H1 (cell line): ENCODE results near the gene SLC13A3. TPM values are rescaled to one million over a fixed set of nuclear protein-coding genes. Genes with fewer than 3 reads are reported as not detected.

ENCODE experiments used
- CTCF ChIA-PET: fragments of 300-600 bp; sonication (Branson Sonifier 250); formaldehyde crosslinking; loops from one replicate; lab custom pipeline; 2021; ENCODE audit not compliant: partially characterized antibody; lab: Charles Lee
- POLR2A ChIA-PET: fragments of 300-600 bp; sonication (Branson Sonifier 250); formaldehyde crosslinking; loops from one replicate; lab custom pipeline; 2021; ENCODE audit warnings: inconsistent platforms; ENCODE audit not compliant: partially characterized antibody; lab: Charles Lee
- DNase-seq, 2 experiments: peaks; one replicate each; pipeline versions ENCODE4 v3.0.0 to v3.0.0-alpha.2; 2010 to 2022; ENCODE audit warnings: low spot score in 2 of 2, low read depth in 1 of 2, mixed read lengths in 1 of 2
- FAIRE-seq: peaks from 2 replicates; lab custom pipeline; 2011; peaks lifted over from hg19 to GRCh38; lab: Jason Lieb, UNC
- H2AFZ ChIP-seq: 2 replicates; pipeline ENCODE4 v1.8.1; 2012; ENCODE audit warnings: low read length, inconsistent platforms
- H2AK5ac ChIP-seq: 2 replicates; pipeline ENCODE4 v1.6.1; 2013; ENCODE audit warnings: low read depth, low read length
- H2BK120ac ChIP-seq: replicated peaks from 2 replicates; pipeline ENCODE3; 2013; ENCODE audit warnings: low read depth, low read length, inconsistent platforms
- H2BK12ac ChIP-seq: 2 replicates; pipeline ENCODE4 v1.6.1; 2013; ENCODE audit warnings: low read depth, low read length
- H2BK15ac ChIP-seq: 2 replicates; pipeline ENCODE4 v1.6.1; 2013; ENCODE audit warnings: low read length
- H2BK20ac ChIP-seq: 2 replicates; pipeline ENCODE4 v1.6.1; 2013; ENCODE audit warnings: low read length
- H2BK5ac ChIP-seq: 2 replicates; pipeline ENCODE4 v1.6.1; 2013; ENCODE audit warnings: low read depth, low read length
- H3K14ac ChIP-seq: 2 replicates; pipeline ENCODE4 v1.6.1; 2013; ENCODE audit warnings: inconsistent platforms; ENCODE audit not compliant: insufficient read length
- H3K18ac ChIP-seq: 2 replicates; pipeline ENCODE4 v1.6.1; 2013; ENCODE audit warnings: low read length; ENCODE audit errors: extremely low read depth
- H3K23ac ChIP-seq: 2 replicates; pipeline ENCODE4 v1.6.1; 2013; ENCODE audit warnings: inconsistent platforms; ENCODE audit not compliant: insufficient read length
- H3K23me2 ChIP-seq: 2 replicates; pipeline ENCODE4 v1.6.1; 2013; ENCODE audit warnings: low read depth, low read length
- H3K27ac ChIP-seq: 2 replicates; pipeline ENCODE4 v1.6.1; 2011; ENCODE audit warnings: low read depth, low read length, inconsistent platforms
- H3K27me3 ChIP-seq, 4 experiments: replicated peaks in 1 of 4; 1 replicate in 1 of 4; 2 replicates in 3 of 4; pipeline versions ENCODE4 v1.6.1 to v1.8.1; 2011 to 2013; ENCODE audit warnings: low read length in 3 of 4, mild to moderate bottlenecking in 3 of 4, inconsistent platforms in 2 of 4, mixed read lengths in 2 of 4, moderate library complexity in 1 of 4; ENCODE audit not compliant: control insufficient read depth in 3 of 4, insufficient read depth in 3 of 4; ENCODE audit errors: extremely low read depth in 1 of 4
- H3K36me3 ChIP-seq, 4 experiments: 2 replicates each; pipeline versions ENCODE4 v1.6.1 to v1.8.1; 2011 to 2013; ENCODE audit warnings: mild to moderate bottlenecking in 4 of 4, low read length in 3 of 4, moderate library complexity in 2 of 4, control low read depth in 1 of 4, inconsistent platforms in 1 of 4; ENCODE audit not compliant: insufficient read depth in 4 of 4, control insufficient read depth in 2 of 4
- H3K4ac ChIP-seq: replicated peaks from 2 replicates; pipeline ENCODE3; 2013; ENCODE audit warnings: low read length, low read depth, mixed read lengths, inconsistent platforms; ENCODE audit not compliant: insufficient read length
- H3K4me1 ChIP-seq, 4 experiments: replicated peaks in 1 of 4; 1 replicate in 1 of 4; 2 replicates in 3 of 4; pipeline versions ENCODE4 v1.6.1 to v1.8.1; 2011 to 2013; ENCODE audit warnings: low read length in 3 of 4, inconsistent platforms in 2 of 4, mixed read lengths in 1 of 4; ENCODE audit not compliant: insufficient read depth in 4 of 4, control insufficient read depth in 3 of 4
- H3K4me2 ChIP-seq, 2 experiments: 2 replicates each; pipeline versions ENCODE4 v1.6.1 to v1.8.1; 2011 to 2013; ENCODE audit warnings: low read depth in 2 of 2, low read length in 2 of 2, control low read depth in 1 of 2, inconsistent platforms in 1 of 2, mild to moderate bottlenecking in 1 of 2; ENCODE audit not compliant: insufficient read depth in 1 of 2
- H3K4me3 ChIP-seq, 4 experiments: fragments of 200-600, 300-600 bp in 1 of 4; sonication (generic), shearing (Covaris generic), sonication (Bioruptor Twin) in 1 of 4; 2 replicates each; pipeline versions ENCODE4 v1.5.1 to v1.8.1; 2011 to 2016; ENCODE audit warnings: low read length in 4 of 4, low read depth in 3 of 4, control low read depth in 2 of 4, inconsistent platforms in 2 of 4, mild to moderate bottlenecking in 2 of 4, mixed read lengths in 1 of 4, moderate library complexity in 1 of 4; ENCODE audit not compliant: insufficient read depth in 2 of 4; ENCODE audit errors: extremely low read depth in 1 of 4
- H3K56ac ChIP-seq: replicated peaks from 2 replicates; pipeline ENCODE3; 2013; ENCODE audit warnings: low read depth, mild to moderate bottlenecking, mixed read lengths, low read length, inconsistent platforms; ENCODE audit not compliant: insufficient read length
- H3K79me1 ChIP-seq: 2 replicates; pipeline ENCODE4 v1.6.1; 2013; ENCODE audit warnings: low read depth, low read length, control low read depth
- H3K79me2 ChIP-seq, 2 experiments: 2 replicates each; pipeline versions ENCODE4 v1.6.1 to v1.8.1; 2012 to 2013; ENCODE audit warnings: low read length in 2 of 2, mild to moderate bottlenecking in 2 of 2, inconsistent platforms in 1 of 2; ENCODE audit not compliant: insufficient read depth in 2 of 2, control insufficient read depth in 1 of 2
- H3K9ac ChIP-seq, 4 experiments: replicated peaks in 1 of 4; 1 replicate in 1 of 4; 2 replicates in 3 of 4; pipeline versions ENCODE4 v1.6.1 to v1.8.1; 2011 to 2013; ENCODE audit warnings: low read depth in 3 of 4, low read length in 3 of 4, control low read depth in 2 of 4, mild to moderate bottlenecking in 2 of 4, moderate library complexity in 2 of 4, inconsistent platforms in 1 of 4; ENCODE audit errors: extremely low read depth in 1 of 4
- H3K9me3 ChIP-seq, 2 experiments: 2 replicates each; pipeline versions ENCODE4 v1.6.1 to v1.8.1; 2012 to 2013; ENCODE audit warnings: mild to moderate bottlenecking in 2 of 2, moderate library complexity in 2 of 2, control low read depth in 1 of 2, inconsistent platforms in 1 of 2, low read depth in 1 of 2, low read length in 1 of 2, mixed read lengths in 1 of 2; ENCODE audit not compliant: insufficient read depth in 2 of 2
- H4K20me1 ChIP-seq, 2 experiments: replicated peaks in 1 of 2; 2 replicates each; pipeline versions ENCODE3 to v1.8.1; 2011 to 2013; ENCODE audit warnings: inconsistent platforms in 2 of 2, low read length in 2 of 2, mild to moderate bottlenecking in 1 of 2; ENCODE audit not compliant: insufficient read depth in 2 of 2, control insufficient read depth in 1 of 2
- H4K5ac ChIP-seq: 2 replicates; pipeline ENCODE4 v1.6.1; 2013; ENCODE audit warnings: low read length, low read depth, mixed read lengths, inconsistent platforms; ENCODE audit not compliant: insufficient read length
- H4K8ac ChIP-seq: 2 replicates; pipeline ENCODE4 v1.8.0; 2013; ENCODE audit warnings: mild to moderate bottlenecking, moderate library complexity, low read length, inconsistent platforms; ENCODE audit not compliant: insufficient read depth; ENCODE audit errors: extremely low read depth
- H4K91ac ChIP-seq: replicated peaks from 2 replicates; pipeline ENCODE3; 2013; ENCODE audit warnings: low read length, mixed read lengths, inconsistent platforms; ENCODE audit not compliant: insufficient read length
- BRCA1 ChIP-seq: IDR thresholded peaks from 2 replicates; pipeline ENCODE4 v1.6.1; 2012; ENCODE audit warnings: low read depth, low read length, improper control_type of control experiment
- KDM1A ChIP-seq: fragments of 200-600, 300-600 bp; sonication (generic); IDR thresholded peaks from 2 replicates; pipeline ENCODE4 v1.7.1; 2016; ENCODE audit warnings: mild to moderate bottlenecking, low read length, borderline replicate concordance
- SRF ChIP-seq: IDR thresholded peaks from 2 replicates; pipeline ENCODE4 v1.6.1; 2011; ENCODE audit warnings: mild to moderate bottlenecking, low read depth, low read length, moderate library complexity
- WGBS, 2 experiments: shearing (Covaris generic) in 1 of 2; methylation state at CpG; one replicate each; pipeline versions ENCODE4 v1.1.6 to v1.1.7; 2013 to 2015; ENCODE audit warnings: low lambda C conversion rate in 2 of 2, mixed read lengths in 2 of 2, inconsistent platforms in 1 of 2, low coverage in 1 of 2, missing lambda C conversion rate in 1 of 2; ENCODE audit not compliant: insufficient replicate concordance in 2 of 2, insufficient coverage in 1 of 2, insufficient read length in 1 of 2; ENCODE audit errors: extremely low coverage in 1 of 2, missing lambda C conversion rate in 1 of 2; 5-methylcytosine and 5-hydroxymethylcytosine counted together
- polyA plus RNA-seq, 7 experiments: library from polyadenylated mRNA; depleted of rRNA in 3 of 7; stranded (reverse) in 5 of 7; unstranded in 2 of 7; fragments of >200 nt in 5 of 7; fragments of 200-250 nt in 2 of 7; gene quantifications; 1 replicate in 5 of 7; 2 replicates in 1 of 7; 4 replicates in 1 of 7; pipeline versions ENCODE4 v1.2.1 to v1.2.3, GENCODE V29; 2011 to 2013; ENCODE audit warnings: missing spikeins in 2 of 7, mixed read lengths in 2 of 7
- total RNA-seq: library from RNA; stranded (reverse); fragmentation: NEBNext Ultra II Directional; extraction: Animal tissue kit (Norgen Biotek cat#: 25700); gene quantifications from 2 replicates; pipeline ENCODE4 v1.2.1, GENCODE V29; 2021

SLC13A3 gene
- total and polyA plus RNA-seq, 2 of the 8 experiments (the other 6 are each of a cell fraction or from before 2014, with no cell fraction given), result 9.4 to 12.6 TPM

DNA sequence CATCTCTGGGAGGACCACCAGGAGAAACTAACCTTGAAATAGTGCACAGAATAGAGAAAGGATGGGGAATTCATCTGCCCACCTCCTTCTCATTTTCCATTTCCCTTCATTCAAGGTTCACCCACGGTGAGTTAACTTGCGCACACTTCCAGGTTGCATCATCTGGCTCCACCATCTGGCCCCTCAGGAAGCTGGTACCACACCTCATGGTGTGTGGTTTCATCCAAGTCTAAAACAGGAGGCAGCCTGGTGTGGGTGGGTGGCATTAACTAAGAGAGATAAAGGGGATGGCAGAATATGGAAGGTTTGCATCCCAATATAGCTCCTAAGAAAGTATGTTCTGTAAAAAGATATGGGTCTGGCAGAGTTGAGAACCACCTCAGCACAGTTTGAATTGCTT is 141.7 kb downstream of the SLC13A3 start:
- CTCF ChIA-PET, result interaction anchor here (1.8 to 2.1 kb wide), 2 partner anchors 10 to 52 kb away, joined by 5 to 6 read pairs; no protein-coding TSS in a partner anchor
- Histone ChIP-seq H3K56ac (no peak overlapping the region), H3K9ac (no peak overlapping the region), H3K27ac (no peak overlapping the region), H3K23me2 (peaks cover 4% of the 10 kb centered on the region), H3K23ac (no peak overlapping the region), H2AFZ (no peak overlapping the region), H3K14ac (no peak overlapping the region), H3K4me1 (no peaks in the 10 kb centered on the region; a peak in 1 of 7 replicates), H3K4me2 (no peak overlapping the region), H2BK5ac (no peak overlapping the region), H3K36me3 (peaks cover 0 to 34% (median 19%) of the 10 kb centered on the region in 4 experiments; a peak in 7 of 8 replicates), H2AK5ac (no peak overlapping the region), H4K8ac (no peak overlapping the region), H3K18ac (no peak overlapping the region), H4K5ac (no peak overlapping the region), H4K20me1 (no peaks in the 10 kb centered on the region), H3K9me3 (peaks cover 10 to 17% of the 10 kb centered on the region in 2 experiments), H2BK20ac (no peak overlapping the region), H2BK12ac (no peak overlapping the region), H3K4ac (no peak overlapping the region), H3K79me1 (no peaks in the 10 kb centered on the region), H2BK120ac (no peak overlapping the region), H2BK15ac (no peak overlapping the region), H3K79me2 (peaks cover 0 to 9% of the 10 kb centered on the region in 2 experiments; a peak in 2 of 4 replicates), H3K4me3 (no peak overlapping the region), H4K91ac (no peak overlapping the region), H3K27me3 (no peaks in the 10 kb centered on the region)
- FAIRE-seq (no peak), DNase-seq (no peak)
- 96% methylated on average over 2 of the region's 2 CpGs; no CpG with 5 or more reads in 1 of the 2 experiments for WGBS, 2 experiments
- no peak for TF ChIP-seq KDM1A
- no peak for TF ChIP-seq SRF
- TF ChIP-seq BRCA1, result no peak
- POLR2A ChIA-PET, result interaction anchor here (1.1 kb wide), 1 partner anchor 13 kb away, joined by 4 read pairs; no protein-coding TSS in a partner anchor

Other genes with a start within 250 kb of the SLC13A3 start
- gene ELMO2, start 244.8 kb downstream of the SLC13A3 start, total RNA-seq, result 31.1 and 39.7 TPM in 2 replicates
- 34.3 and 35.6 TPM in 2 replicates for gene ELMO2, start 244.8 kb downstream of the SLC13A3 start, polyA plus RNA-seq (2011; rRNA removed)
- gene ZNF334, start 137.9 kb downstream of the SLC13A3 start, total RNA-seq, result 15.9 and 17.8 TPM in 2 replicates
- 6.2 and 8.8 TPM in 2 replicates for gene ZNF334, start 137.9 kb downstream of the SLC13A3 start, polyA plus RNA-seq (2011; rRNA removed)
- gene OCSTAMP, start 100.8 kb downstream of the SLC13A3 start, total RNA-seq, result 0.13 and 0.25 TPM in 2 replicates
- 0.09 and 0.14 TPM in 2 replicates for gene OCSTAMP, start 100.8 kb downstream of the SLC13A3 start, polyA plus RNA-seq (2011; rRNA removed)
- gene TP53RK, start 38.0 kb upstream of the SLC13A3 start, total RNA-seq, result 16.3 TPM in 2 replicates
- gene TP53RK, start 38.0 kb upstream of the SLC13A3 start, polyA plus RNA-seq (2011; rRNA removed), result 8.5 and 8.7 TPM in 2 replicates
- 9.7 and 9.9 TPM in 2 replicates for gene SLC2A10, start 58.2 kb upstream of the SLC13A3 start, total RNA-seq
- gene SLC2A10, start 58.2 kb upstream of the SLC13A3 start, polyA plus RNA-seq (2011; rRNA removed), result 9.0 and 11.9 TPM in 2 replicates
- gene EYA2, start 243.4 kb upstream of the SLC13A3 start, total RNA-seq, result 1.6 and 1.7 TPM in 2 replicates
- 1.6 and 2.0 TPM in 2 replicates for gene EYA2, start 243.4 kb upstream of the SLC13A3 start, polyA plus RNA-seq (2011; rRNA removed)